Measurements from ENCODE around the gene CCDC137.

- TF ChIP-seq POLR2A (IDR thresholded peaks at IDR 0.05) (no peak), CTCF (IDR thresholded peaks at IDR 0.05 in 4 of 5, conservative IDR thresholded peaks at IDR 0.05 in 1 of 5) (no peak)
These were observed 48.0 kb downstream of the CCDC137 start for GRCh38 chr17:81714412-81715106.
